CD4-positive, alpha-beta T cell treated with Interleukin-17A for 1 hour (primary cell): ENCODE data around the gene ATG16L2.
"Not testable (repeated sequence)": the region's sequence is repeated elsewhere in the genome, so short reads cannot be mapped to it uniquely, and the experiment has no call there.

Experiments used
- DNase-seq: peaks from one replicate; pipeline ENCODE4 v3.0.0-alpha.2; 2020

Gene ATG16L2

DNA sequence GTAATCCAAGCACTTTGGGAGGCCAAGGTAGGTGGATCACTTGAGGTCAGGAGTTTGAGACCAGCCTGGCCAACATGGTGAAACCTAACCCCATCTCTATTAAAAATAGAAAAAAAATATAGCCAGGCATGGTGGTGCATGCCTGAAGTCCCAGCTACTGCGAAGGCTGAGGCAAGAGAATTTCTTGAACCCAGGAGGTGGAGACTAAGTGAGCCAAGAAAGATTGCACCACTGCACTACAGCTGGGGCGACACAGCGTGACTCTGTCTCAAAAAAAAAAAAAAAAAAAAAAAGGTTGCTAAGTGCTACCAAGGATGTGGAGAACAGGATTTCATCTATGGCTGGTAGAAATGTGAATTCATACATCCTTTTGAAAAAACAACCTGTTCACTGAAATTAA is 36.6 kb downstream of the ATG16L2 start:
- DNase-seq: no peak

DNA sequence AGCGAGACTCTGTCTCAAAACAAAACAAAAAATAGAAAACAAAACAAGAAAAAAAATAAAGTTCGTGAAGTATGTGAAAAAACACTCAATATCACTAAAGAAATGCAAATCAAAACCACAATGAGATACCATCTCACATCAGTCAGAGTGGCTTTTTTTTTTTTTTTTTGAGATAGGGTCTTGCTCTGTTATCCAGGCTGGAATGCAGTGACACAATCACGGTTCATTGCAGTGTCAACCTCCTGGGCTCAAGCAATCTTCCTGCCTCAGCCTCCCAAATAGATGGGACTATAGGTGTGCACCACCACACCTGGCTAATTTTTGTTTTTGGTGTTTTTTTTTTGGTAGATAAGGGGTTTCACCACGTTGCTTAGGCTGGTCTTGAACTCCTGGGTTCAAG is 37.5 kb downstream of the ATG16L2 start:
- DNase-seq: no peak

DNA sequence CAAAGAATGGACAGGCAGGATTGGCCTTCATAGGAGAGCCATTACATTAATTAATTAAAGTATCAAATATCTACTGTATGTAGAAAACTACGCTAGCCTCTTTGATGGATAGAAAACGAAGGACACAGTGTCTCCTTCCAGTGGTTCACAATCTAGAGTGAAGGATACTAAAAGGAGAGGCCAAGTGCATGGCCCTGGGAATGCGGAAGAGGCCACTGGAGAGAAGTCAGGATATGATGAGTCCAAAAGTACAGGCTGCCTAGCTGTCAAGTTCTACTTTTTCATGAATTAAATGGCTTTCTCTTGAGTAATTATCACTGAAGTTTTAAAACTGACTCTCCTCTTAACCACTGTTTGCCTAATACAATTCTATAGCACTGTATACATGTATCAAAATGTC is 41.9 kb downstream of the ATG16L2 start:
- no peak for DNase-seq

DNA sequence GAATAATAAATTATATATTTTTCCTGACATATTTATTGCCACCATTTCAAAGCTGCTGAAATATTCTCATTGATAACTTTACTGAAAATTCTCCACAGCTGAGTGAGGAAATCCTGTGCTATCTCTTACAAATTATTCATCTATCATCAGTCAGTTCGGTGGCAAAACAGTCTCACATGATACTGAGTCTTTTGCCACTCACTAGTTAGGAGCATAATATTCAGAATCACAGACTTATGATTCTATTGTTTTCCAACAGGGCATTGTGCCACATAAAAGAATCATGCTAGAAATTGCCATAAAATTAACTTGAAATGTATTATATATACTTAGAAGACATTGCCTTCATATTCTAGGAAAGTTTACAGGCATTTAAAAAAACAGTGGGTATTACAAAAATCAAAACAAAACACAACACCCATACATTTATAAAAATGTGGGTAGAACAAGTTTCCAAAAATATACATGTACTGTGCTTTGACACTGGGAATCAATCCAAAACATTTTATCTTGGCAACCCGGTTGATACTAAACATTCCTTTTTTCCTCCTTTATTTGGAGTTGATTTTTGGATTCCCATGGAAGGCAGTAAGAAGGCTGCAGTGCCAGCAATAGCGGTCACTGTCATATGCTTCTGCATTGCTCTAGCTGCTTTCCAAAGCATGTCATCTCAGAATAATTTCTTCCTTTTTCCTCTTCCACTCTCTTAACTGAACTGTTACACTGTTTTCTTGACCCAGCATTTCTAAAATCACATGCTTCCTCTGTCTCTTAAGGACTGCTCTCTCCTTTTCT is 42.5 kb downstream of the ATG16L2 start:
- DNase-seq: no peak

DNA sequence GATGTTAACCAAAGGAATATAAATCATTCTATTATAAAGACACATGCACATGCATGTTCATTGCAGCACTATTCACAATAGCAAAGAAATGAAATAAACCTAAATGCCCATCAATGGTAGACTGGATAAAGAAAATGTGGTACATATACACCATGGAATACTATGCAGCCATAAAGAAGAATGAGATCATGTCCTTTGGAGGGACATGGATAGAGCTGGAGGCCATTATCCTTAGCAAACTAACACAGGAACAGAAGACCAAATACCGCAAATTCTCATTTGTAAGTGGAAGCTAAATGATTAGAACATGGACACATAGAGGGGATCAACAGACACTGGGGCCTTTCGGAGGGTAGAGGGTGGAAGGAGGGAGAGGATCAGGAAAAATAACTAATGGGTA is 44.1 kb downstream of the ATG16L2 start:
- DNase-seq: not testable (repeated sequence)

DNA sequence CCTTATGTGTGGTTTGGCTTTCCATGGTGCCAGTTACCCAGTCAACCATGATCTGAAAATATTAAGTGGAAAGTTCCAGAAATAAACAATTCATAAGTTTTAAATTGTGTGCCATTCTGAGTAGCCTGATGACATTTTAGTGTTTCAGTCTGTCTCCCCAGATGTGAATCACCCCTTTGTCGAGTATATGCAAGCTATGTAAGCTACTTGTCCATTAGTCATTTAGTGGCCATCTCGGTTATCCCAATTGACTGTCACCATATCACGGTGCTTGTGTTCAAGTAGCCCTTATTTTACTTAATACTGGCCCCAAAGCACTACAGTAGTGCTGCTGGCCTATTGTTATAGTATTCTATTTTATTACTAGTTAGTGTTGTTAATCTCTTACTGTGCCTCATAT is 44.9 kb downstream of the ATG16L2 start:
- DNase-seq: no peak

DNA sequence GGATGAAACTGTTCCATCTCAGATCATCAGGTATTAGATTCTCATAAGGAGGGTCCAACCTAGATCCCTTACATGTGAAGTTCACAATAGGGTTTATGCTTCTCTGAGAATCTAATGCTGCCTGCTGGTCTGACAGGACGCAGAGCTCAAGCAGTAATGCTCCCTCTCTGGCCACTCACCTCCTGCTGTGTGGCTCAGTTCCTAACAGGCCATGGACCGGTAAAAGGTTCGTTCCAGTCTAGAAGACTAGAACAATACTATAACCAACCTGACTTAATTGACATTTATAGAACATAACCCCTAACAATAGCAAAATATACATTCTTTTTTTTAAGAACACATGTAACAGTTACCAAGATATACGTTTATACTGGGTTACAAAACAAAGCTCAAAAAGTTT is 45.8 kb downstream of the ATG16L2 start:
- DNase-seq: no peak

DNA sequence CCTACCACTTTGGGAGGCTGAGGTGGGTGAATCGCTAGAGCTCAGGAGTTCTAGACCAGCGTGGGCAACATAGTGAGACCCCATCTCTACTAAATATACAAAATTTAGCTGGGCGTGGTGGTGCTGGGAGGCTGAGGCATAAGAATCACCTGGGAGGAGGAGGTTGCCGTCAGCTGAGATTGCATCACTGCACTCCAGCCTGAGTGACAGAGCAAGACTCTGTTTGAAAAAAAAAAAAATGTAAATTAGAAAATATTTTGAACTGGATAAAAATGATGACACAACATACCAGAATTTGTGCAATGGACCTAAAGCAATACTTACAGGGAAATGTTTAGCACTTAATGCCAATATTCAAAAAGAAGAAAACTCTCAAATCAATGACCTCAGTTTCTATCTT is 46.4 kb downstream of the ATG16L2 start:
- no peak for DNase-seq

DNA sequence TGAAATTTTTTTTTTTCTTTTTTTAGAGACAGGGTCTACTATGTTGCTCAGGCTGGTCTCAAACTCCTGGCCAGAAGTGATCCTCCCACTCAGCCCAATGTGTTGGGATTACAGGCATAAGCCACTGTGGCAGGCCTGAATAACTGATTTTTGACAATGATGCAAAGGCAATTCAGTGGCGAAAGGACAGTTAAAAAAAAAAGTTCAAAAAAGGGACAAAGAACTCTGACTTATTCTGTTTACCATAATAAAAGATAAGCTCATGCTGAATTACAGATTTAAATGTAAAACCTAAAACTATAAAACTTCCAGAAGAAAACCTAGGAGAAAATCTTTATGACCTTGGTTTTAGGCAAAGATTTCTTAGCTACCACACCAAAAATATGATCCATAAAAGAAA is 48.9 kb downstream of the ATG16L2 start:
- DNase-seq: no peak

DNA sequence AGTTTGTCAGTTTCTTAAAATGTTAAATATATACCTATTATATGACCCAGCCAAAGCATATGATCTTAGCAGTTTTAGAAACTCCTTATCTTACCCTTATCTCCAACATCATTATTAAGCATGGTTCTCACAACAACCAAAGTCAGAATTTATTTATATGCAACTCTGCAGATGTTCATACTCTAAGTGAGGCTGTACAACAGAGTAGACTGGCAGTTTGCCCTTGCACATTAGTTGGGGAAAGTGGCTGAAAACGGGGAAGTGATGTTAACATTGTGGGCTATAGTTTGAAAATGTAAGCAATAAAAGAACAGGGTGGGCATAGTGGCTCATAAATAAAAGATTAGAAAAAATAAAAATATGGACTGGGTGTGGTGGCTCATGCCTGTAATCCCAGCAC is 49.7 kb downstream of the ATG16L2 start:
- no peak for DNase-seq

DNA sequence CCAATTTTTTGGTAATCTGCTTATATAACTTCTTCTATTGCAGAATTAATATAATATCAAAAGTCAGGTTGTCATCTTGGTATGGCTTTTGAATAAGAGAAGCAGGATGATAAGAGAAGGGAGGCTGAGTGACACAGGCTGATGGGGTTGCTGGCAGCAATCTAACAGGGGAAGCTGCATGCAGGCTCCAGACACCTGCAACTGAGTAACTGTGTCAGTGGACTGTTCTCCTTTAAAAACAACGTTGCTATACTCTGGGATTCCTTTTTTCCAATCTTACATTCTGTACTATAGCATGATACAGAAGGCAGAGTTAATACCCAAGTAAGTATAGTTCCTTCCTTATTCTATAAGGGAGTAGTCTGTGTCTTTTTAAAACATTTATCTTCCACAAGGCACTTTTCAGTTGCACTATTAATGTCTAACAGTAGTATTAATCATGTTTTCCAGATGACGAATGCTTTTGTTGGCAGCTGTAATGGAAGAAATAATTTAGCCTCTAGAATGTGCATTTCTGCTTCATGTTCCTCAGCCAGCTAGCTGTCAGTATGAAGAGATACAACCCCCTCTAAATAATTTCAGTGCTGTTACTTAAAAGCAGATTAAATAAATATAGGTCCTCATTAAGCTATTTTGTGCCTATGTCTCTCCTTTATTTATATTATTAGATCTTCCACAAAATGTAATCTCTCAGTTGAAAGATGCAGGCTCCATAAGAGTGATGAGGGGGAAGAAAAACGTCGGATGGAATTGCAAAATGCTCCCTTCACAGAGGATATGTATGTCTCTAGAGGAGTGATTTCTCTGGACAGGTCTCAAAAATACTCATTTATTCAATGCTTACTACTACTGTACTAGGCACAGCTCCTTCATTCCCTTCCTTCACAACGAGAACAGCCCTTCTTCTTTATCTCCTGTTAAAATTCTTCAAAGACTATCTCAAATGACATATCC is 50.8 kb downstream of the ATG16L2 start:
- DNase-seq: no peak

DNA sequence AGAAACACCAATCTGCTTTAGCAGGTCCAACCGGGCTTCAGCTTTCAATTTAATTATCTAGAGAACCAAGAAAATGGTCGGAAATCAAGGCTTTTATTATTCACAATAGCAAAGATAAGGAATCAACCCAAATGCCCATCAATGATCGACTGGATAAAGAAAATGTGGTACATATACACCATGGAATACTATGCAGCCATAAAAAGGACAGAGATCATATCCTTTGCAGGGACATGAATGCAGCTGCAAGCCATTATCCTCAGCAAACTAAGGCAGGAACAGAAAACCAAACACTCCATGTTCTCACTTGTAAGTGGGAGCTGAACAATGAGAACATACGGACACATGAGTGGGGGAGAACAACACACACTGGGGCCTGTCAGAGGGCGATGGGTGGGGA is 53.8 kb downstream of the ATG16L2 start:
- no peak for DNase-seq

DNA sequence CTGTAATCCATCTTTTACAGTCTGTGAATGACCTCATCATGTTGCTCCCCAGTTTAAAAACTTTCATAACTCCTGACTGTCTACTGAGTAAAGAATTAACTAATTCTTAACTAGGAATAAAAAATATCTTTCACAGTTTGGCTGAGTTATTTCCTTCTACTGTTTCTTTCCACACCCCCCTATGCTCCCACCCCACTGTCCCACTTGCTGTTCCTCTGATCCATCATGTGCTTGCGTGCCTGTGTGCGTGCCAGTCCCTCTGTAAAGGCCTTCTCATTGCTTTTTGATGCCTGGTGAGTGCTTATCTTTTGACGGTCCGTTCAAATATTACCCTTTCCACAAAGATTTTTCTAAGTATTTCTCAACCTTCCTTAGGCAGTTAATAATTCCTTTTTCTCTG is 55.6 kb downstream of the ATG16L2 start:
- no peak for DNase-seq

DNA sequence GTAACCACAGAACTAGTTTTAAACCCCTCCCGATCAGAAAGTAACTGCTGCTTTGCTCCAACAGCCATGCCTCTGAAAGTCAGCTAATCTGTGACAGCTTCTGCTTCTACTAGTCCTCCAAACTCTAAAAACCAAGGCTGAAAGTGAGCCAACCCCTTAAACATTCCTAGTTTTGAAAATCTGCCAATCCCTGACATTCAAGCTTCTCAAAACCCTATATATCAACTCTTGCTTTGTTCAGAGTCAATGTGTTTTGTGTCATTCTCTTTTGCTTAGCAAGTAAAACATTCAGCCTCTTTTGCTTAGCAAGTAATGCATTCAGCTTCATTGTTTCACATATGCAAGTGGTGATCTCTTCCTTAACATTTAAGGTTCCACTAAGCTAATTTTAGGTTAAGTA is 56.9 kb downstream of the ATG16L2 start:
- DNase-seq: no peak

DNA sequence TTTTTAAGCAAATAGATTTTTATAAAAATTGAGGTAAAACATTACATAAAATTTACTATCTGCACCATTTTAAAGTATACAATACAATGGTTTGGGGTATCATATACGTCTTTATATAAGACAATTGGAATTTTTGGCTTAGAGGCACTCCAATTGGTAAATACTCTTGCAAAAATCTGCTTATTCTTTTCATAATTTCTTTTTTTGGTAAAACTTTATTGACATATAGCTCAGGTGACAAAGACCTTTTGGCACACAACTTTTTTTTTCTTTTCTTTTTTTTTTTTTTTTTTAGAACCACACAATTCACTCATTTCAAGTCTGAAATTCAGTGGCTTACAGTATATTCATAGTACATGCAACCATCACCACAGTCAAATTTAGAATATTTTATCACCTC is 57.8 kb downstream of the ATG16L2 start:
- no peak for DNase-seq

DNA sequence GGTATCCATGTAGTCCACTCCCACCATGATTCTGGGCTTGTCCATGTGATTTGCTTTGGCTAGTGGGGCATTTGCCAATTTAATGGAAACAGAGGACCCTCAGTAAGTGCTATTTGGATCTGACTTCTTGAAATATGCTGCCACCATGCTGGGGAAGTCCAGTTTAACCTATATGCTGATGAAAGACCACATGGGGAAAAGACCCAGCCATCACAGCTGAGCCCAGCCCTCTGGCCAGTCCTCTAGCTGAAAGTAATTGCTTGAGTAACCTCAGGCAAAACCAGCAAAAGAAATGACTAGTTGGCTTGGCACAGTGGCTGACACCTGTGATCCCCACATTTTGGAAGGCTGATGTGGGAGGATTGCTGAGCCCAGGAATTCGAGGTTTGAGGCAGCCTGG is 61.5 kb downstream of the ATG16L2 start:
- DNase-seq: no peak

DNA sequence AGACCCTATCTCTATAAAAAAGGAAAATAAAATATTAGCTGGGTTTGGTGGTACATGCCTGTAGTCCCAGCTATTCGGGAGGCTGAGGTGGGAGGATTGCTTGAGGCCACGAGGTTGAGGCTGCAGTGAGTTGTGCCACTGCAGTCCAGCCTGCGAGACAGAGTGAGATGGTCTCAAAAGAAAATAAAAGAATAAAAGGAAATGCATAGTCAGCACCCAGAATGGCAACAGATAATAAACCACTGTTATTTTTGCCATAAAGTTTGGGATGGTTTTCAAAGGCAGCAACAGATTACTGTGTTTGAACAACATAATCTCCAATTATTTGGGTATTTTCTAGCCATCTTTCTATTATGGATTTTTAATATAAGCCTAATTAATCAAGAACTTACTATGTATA is 61.9 kb downstream of the ATG16L2 start:
- DNase-seq: no peak
